OCI-LY1 (cell line): Measurements from ENCODE around the gene LIN28A.

Source experiments
- H2AFZ ChIP-seq: fragments of 200-600 bp; sonication (generic), shearing (Covaris generic); 2 replicates; pipeline ENCODE4 v1.6.0; 2014; ENCODE audit warnings: antibody characterized with exemption, mild to moderate bottlenecking, low read length
- H3F3A ChIP-seq: fragments of 200-600 bp; sonication (generic), shearing (Covaris generic); 2 replicates; pipeline ENCODE4 v1.6.0; 2014; ENCODE audit warnings: mild to moderate bottlenecking, antibody characterized with exemption, low read length, moderate library complexity; ENCODE audit not compliant: insufficient read depth
- H3K27ac ChIP-seq: fragments of 200-600 bp; sonication (generic); 2 replicates; pipeline ENCODE4 v1.5.1; 2014; ENCODE audit warnings: low read length, mixed run types, mild to moderate bottlenecking, low read depth; ENCODE audit not compliant: poor library complexity, severe bottlenecking
- H3K27me3 ChIP-seq: fragments of 200-600 bp; sonication (generic); 2 replicates; pipeline ENCODE4 v1.6.0; 2014; ENCODE audit warnings: antibody characterized with exemption, mild to moderate bottlenecking, low read length, moderate library complexity; ENCODE audit not compliant: insufficient read depth
- H3K36me3 ChIP-seq: fragments of 200-600 bp; sonication (generic); 2 replicates; pipeline ENCODE4 v1.6.1; 2014; ENCODE audit warnings: mild to moderate bottlenecking, antibody characterized with exemption, low read length, moderate library complexity, mixed read lengths; ENCODE audit not compliant: insufficient read depth
- H3K4me1 ChIP-seq: fragments of 200-600 bp; sonication (generic); 2 replicates; pipeline ENCODE4 v1.5.1; 2014; ENCODE audit warnings: mild to moderate bottlenecking, low read length, moderate library complexity; ENCODE audit not compliant: insufficient read depth, severe bottlenecking
- H3K4me2 ChIP-seq: fragments of 200-600 bp; sonication (generic), shearing (Covaris generic); 2 replicates; pipeline ENCODE4 v1.6.1; 2014; ENCODE audit warnings: low read length
- H3K4me3 ChIP-seq: fragments of 200-600 bp; sonication (generic); 2 replicates; pipeline ENCODE4 v1.5.1; 2014; ENCODE audit warnings: low read length, low read depth, mild to moderate bottlenecking, mixed read lengths; ENCODE audit not compliant: poor library complexity, severe bottlenecking
- H3K79me2 ChIP-seq: fragments of 200-600 bp; shearing (Covaris generic); 2 replicates; pipeline ENCODE4 v1.6.1; 2016; ENCODE audit warnings: mixed run types, low read length, mixed read lengths; ENCODE audit not compliant: insufficient read depth
- H3K9ac ChIP-seq: fragments of 200-600 bp; sonication (generic), shearing (Covaris generic); 2 replicates; pipeline ENCODE4 v1.6.1; 2014; ENCODE audit warnings: mild to moderate bottlenecking, low read length, mixed read lengths
- H3K9me2 ChIP-seq: fragments of 200-600 bp; sonication (generic), shearing (Covaris generic); 2 replicates; pipeline ENCODE4 v1.6.1; 2014; ENCODE audit warnings: low read depth, mild to moderate bottlenecking, low read length, mixed read lengths
- H3K9me3 ChIP-seq: fragments of 200-600 bp; shearing (Covaris generic); 2 replicates; pipeline ENCODE4 v1.6.1; 2014; ENCODE audit warnings: low read length, mixed read lengths
- H4K20me1 ChIP-seq: fragments of 200-600 bp; sonication (generic), shearing (Covaris generic); 2 replicates; pipeline ENCODE4 v1.6.0; 2016; ENCODE audit warnings: mild to moderate bottlenecking, low read length; ENCODE audit not compliant: insufficient read depth
- EZH2 ChIP-seq: fragments of 200-600 bp; sonication (generic), shearing (Covaris generic); IDR thresholded peaks from 2 replicates; pipeline ENCODE4 v1.8.0; 2017; ENCODE audit warnings: borderline replicate concordance, mixed run types, mild to moderate bottlenecking, antibody characterized with exemption, low read length, moderate library complexity, mixed read lengths
- TF ChIP-seq, protein P1 (sequence below): fragments of 200-600 bp; sonication (generic), shearing (Covaris generic); IDR thresholded peaks from 2 replicates; pipeline ENCODE4 v1.5.1; 2017; ENCODE audit warnings: mild to moderate bottlenecking, antibody characterized with exemption, low read length, moderate library complexity, mixed read lengths

Gene LIN28A

DNA sequence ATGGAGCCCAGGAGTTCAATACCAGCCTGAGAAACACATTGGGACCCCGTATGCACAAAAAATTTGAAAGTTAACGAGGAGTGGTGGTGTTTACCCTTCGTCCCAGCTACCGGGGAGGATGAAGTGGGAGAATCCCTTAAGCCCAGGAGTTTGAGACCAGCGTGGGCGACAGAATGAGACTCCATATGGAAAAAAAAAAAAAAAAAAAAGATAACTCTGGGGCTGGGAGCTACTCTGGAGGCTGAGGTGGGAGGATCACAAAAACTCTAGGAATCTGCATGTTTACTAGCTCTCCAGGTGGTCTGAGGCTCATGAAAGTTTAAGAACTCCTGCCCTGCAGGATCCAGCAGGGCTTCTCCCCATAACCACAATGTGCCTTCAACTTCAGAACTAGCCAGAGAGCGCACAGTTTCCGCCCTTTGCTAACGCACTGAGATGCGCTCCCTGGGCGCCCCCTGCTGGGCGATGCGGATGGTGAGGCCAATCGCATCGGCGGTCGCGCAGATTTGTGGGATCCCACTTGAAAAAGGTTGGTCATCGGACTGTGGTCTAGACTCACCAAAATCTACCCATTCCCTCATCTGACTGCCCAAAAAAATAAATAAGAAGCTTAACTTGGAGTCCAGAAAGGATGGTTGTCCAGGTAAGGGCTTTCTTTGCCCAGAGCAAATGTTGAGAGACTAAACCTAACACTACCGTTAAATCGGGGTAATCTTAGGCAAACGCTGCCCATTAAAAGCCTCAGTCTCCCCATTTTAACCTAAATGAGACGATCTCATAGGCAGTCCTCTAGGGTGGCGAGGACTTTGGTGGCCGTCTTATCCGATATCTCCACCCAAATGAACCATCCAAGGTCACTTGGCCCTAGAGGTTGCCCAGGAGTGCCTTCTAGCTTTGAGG lies 46.8 kb upstream of the LIN28A start:
- no peak overlapping the region for H3K27ac ChIP-seq
- H3K9me2 ChIP-seq = no peaks in the 10 kb centered on the region
- H3F3A ChIP-seq = no peaks in the 10 kb centered on the region
- H3K4me2 ChIP-seq = no peak overlapping the region
- no peak overlapping the region for H3K4me3 ChIP-seq
- H2AFZ ChIP-seq = no peak overlapping the region
- H3K27me3 ChIP-seq = peaks cover 11% of the 10 kb centered on the region; the same call in 1 of the 2 replicates
- H3K9ac ChIP-seq = no peak overlapping the region
- H3K36me3 ChIP-seq = no peaks in the 10 kb centered on the region
- peaks cover 11% of the 10 kb centered on the region for H3K4me1 ChIP-seq
- TF ChIP-seq, protein P1, sequence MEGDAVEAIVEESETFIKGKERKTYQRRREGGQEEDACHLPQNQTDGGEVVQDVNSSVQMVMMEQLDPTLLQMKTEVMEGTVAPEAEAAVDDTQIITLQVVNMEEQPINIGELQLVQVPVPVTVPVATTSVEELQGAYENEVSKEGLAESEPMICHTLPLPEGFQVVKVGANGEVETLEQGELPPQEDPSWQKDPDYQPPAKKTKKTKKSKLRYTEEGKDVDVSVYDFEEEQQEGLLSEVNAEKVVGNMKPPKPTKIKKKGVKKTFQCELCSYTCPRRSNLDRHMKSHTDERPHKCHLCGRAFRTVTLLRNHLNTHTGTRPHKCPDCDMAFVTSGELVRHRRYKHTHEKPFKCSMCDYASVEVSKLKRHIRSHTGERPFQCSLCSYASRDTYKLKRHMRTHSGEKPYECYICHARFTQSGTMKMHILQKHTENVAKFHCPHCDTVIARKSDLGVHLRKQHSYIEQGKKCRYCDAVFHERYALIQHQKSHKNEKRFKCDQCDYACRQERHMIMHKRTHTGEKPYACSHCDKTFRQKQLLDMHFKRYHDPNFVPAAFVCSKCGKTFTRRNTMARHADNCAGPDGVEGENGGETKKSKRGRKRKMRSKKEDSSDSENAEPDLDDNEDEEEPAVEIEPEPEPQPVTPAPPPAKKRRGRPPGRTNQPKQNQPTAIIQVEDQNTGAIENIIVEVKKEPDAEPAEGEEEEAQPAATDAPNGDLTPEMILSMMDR = peak; percentile 96
- TF ChIP-seq EZH2 = no peak
- no peaks in the 10 kb centered on the region for H4K20me1 ChIP-seq
- no peaks in the 10 kb centered on the region for H3K79me2 ChIP-seq
- H3K9me3 ChIP-seq = no peaks in the 10 kb centered on the region

DNA sequence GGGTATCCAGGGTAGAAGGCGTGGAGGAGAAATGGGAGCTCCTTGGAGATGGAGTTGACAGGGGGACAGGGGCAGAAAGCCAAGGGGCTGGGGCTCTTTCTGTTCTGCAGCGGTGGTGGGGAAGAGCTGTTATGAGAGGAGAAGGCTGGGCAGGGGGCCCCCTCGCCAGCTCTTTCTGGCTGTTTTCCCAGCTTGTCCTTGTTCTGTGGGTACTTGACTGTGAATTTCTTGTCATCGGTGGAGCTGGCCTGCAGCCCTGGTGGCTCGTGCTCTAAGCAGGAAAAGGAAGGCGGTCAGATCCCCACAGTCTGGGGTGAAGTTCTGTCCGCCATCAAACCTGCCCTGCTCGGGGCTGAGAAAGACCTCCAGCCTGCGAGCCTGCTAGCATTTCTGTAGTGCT lies 45.7 kb upstream of the LIN28A start:
- Histone ChIP-seq H3K79me2 (no peaks in the 10 kb centered on the region), H2AFZ (no peak overlapping the region), H3K4me2 (no peak overlapping the region), H3K9me2 (no peaks in the 10 kb centered on the region), H3K27ac (no peak overlapping the region), H3K4me3 (no peak overlapping the region), H3K9ac (no peak overlapping the region), H3K4me1 (peaks cover 9% of the 10 kb centered on the region), H4K20me1 (no peaks in the 10 kb centered on the region), H3K9me3 (no peaks in the 10 kb centered on the region), H3K27me3 (peaks cover 11% of the 10 kb centered on the region; the same call in 1 of the 2 replicates), H3F3A (no peaks in the 10 kb centered on the region), H3K36me3 (no peaks in the 10 kb centered on the region)
- TF ChIP-seq, protein P1 = no peak
- no peak for TF ChIP-seq EZH2

DNA sequence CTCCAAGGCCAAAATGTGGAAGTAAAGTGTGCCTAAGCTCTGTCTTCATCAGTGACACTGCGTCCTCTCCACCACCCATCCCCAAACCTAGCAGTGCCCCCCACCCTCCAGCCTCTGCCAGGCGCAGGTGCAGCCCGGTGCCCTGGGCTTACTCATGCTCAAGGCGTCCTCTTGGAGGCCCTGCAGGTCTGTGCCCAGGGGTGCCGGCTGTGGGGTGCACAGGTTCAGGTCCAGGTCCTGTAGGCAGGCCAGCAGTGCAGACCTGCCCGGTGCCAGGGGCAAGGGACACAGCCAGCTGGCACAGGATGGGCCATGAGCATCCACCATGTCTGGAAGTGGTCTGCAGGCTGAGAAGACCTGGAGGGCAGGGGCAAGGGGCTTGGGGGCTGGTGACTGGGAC lies 43.2 kb upstream of the LIN28A start:
- no peaks in the 10 kb centered on the region for H4K20me1 ChIP-seq
- H3K79me2 ChIP-seq = no peaks in the 10 kb centered on the region
- H3K9ac ChIP-seq = no peak overlapping the region
- no peak overlapping the region for H3K4me3 ChIP-seq
- H3K9me2 ChIP-seq = no peaks in the 10 kb centered on the region
- no peaks in the 10 kb centered on the region for H3K36me3 ChIP-seq
- no peak overlapping the region for H3K27ac ChIP-seq
- H3F3A ChIP-seq = no peaks in the 10 kb centered on the region
- TF ChIP-seq, protein P1 = no peak
- no peak for TF ChIP-seq EZH2
- no peaks in the 10 kb centered on the region for H3K9me3 ChIP-seq
- no peak overlapping the region for H2AFZ ChIP-seq
- 0 out of 2 replicates have a peak, but pooled peaks cover 8% of the 10 kb centered on the region for H3K27me3 ChIP-seq
- H3K4me2 ChIP-seq = no peak overlapping the region
- no peaks in the 10 kb centered on the region for H3K4me1 ChIP-seq
